HFFc6 (cell line): ENCODE results near the gene ADGRB3. TPM values are rescaled to one million over a fixed set of nuclear protein-coding genes. Genes with fewer than 3 reads are reported as not detected.

Experiments
- DNase-seq: peaks from one replicate; pipeline ENCODE4 v3.0.0-alpha.2; 2018
- H3K27ac Mint-ChIP-seq: 2 replicates; pipeline ENCODE4 v1.8.0; 2020; ENCODE audit warnings: mild to moderate bottlenecking, mixed read lengths
- H3K27me3 Mint-ChIP-seq: 2 replicates; pipeline ENCODE4 v1.8.0; 2021; ENCODE audit warnings: mild to moderate bottlenecking, moderate library complexity, mixed read lengths; ENCODE audit not compliant: insufficient read depth
- H3K36me3 Mint-ChIP-seq: 2 replicates; pipeline ENCODE4 v1.8.0; 2021; ENCODE audit warnings: low read depth, mixed read lengths
- H3K4me1 Mint-ChIP-seq: 2 replicates; pipeline ENCODE4 v1.8.0; 2020; ENCODE audit warnings: low read depth, mixed read lengths
- H3K4me3 Mint-ChIP-seq: 2 replicates; pipeline ENCODE4 v1.8.0; 2020; ENCODE audit warnings: mild to moderate bottlenecking, moderate library complexity, mixed read lengths
- H3K9me3 Mint-ChIP-seq: 2 replicates; pipeline ENCODE4 v1.8.0; 2020; ENCODE audit warnings: mild to moderate bottlenecking, mixed read lengths
- CTCF ChIP-seq: fragments of 200-600 bp; sonication (generic); IDR thresholded peaks from 2 replicates; pipeline ENCODE4 v1.5.0; 2021; ENCODE audit warnings: antibody characterized with exemption, mild to moderate bottlenecking
- total RNA-seq, 6 experiments: library from RNA; stranded (reverse); fragmentation: NEBNext Ultra II Directional; extraction: Animal tissue kit (Norgen Biotek cat#: 25700); gene quantifications; 2 replicates in 1 of 6; 3 replicates in 5 of 6; pipeline ENCODE4 v1.2.3, GENCODE V29; 2021

The ADGRB3 gene
- total RNA-seq, 6 experiments from 2014 or later, result 0.05 to 0.07 (median 0.05) TPM; not detected in 3

GRCh38 chr6:69026715-69027114 lies 391.6 kb downstream of the ADGRB3 start:
- Mint-ChIP-seq H3K9me3 (peaks cover 31% of the 10 kb centered on the region), H3K36me3 (no peaks in the 10 kb centered on the region), H3K27ac (no peak overlapping the region), H3K27me3 (no peaks in the 10 kb centered on the region; the same call in 1 of the 2 replicates), H3K4me1 (no peaks in the 10 kb centered on the region), H3K4me3 (no peak overlapping the region)
- no peak for DNase-seq
- no peak for TF ChIP-seq CTCF

DNA sequence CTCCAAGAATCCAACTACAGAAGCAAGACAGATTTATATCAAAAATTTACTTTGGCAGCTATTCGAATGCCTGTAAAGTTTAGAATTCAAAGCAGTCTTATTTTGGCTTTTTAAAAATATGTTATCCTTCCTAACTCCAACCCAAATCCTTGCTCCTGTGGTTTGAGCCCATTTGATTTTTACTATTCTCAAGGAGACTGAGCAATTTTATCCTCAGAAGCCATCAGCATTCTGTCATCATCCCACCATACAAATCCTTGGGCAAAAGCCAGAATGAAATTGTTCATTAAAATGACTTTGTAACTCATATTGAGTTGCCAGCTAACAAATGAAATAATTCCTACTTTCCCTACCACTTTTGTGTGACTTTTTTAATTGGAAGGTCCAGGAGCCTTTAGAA lies 392.8 kb downstream of the ADGRB3 start:
- Mint-ChIP-seq H3K4me1 (no peaks in the 10 kb centered on the region), H3K4me3 (no peak overlapping the region), H3K36me3 (no peaks in the 10 kb centered on the region), H3K27ac (no peak overlapping the region), H3K9me3 (peaks cover 38% of the 10 kb centered on the region), H3K27me3 (no peaks in the 10 kb centered on the region; the same call in 1 of the 2 replicates)
- TF ChIP-seq CTCF, result no peak
- DNase-seq, result no peak

- Mint-ChIP-seq H3K4me3 (no peak overlapping the region), H3K27ac (no peak overlapping the region), H3K27me3 (no peaks in the 10 kb centered on the region; the same call in 1 of the 2 replicates), H3K9me3 (peaks cover 40% of the 10 kb centered on the region), H3K4me1 (no peaks in the 10 kb centered on the region), H3K36me3 (no peaks in the 10 kb centered on the region)
- no peak for TF ChIP-seq CTCF
- DNase-seq, result no peak
Observed at GRCh38 chr6:69038841-69039240, 403.8 kb downstream of the ADGRB3 start.

DNA sequence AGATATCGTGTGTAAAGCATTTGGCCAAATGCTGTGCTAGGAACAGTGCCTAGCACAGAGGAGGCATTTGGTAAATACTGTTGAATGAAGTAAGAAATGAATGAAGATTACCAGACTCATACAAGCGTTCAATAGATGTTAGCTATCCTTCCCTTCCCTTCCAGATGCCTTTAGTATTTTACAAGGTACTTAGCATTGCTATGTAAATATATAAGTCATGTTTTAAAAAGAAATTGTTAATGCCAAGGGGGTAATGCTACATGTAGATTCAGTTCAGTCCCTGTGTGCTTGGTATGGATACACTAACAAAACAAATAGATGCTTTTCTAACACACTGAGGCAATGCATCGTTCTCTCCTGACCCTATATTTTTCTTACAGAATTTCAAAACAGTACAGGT lies 407.2 kb downstream of the ADGRB3 start:
- no peak for TF ChIP-seq CTCF
- no peaks in the 10 kb centered on the region for H3K36me3 Mint-ChIP-seq
- H3K27ac Mint-ChIP-seq, result no peak overlapping the region
- H3K27me3 Mint-ChIP-seq, result no peaks in the 10 kb centered on the region; the same call in 1 of the 2 replicates
- H3K4me1 Mint-ChIP-seq, result no peaks in the 10 kb centered on the region
- no peak overlapping the region for H3K4me3 Mint-ChIP-seq
- no peak for DNase-seq
- H3K9me3 Mint-ChIP-seq, result peaks cover 36% of the 10 kb centered on the region

DNA sequence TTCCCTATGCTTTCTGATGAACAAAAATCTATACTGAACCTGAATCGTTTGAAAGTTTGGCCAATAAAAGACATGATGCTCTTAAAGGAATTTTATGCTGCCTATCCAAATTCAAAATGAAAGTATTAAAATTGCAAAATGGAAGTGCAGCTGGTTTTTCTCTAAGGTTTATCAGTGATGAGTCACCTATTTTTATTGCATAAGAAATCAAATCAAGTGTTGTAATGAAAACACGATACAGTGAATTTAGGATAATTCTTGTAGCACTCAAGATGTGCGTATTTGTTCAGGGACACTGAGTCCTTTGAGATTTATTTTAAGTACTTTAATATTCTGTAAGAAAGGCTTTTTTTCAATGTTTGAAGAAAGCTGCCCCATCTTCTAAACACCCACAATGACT lies 409.5 kb downstream of the ADGRB3 start:
- Mint-ChIP-seq H3K4me1 (no peaks in the 10 kb centered on the region), H3K36me3 (no peaks in the 10 kb centered on the region), H3K27ac (no peak overlapping the region), H3K9me3 (peaks cover 33% of the 10 kb centered on the region; the same call in 1 of the 2 replicates), H3K4me3 (no peak overlapping the region), H3K27me3 (no peaks in the 10 kb centered on the region; the same call in 1 of the 2 replicates)
- DNase-seq, result no peak
- no peak for TF ChIP-seq CTCF

DNA sequence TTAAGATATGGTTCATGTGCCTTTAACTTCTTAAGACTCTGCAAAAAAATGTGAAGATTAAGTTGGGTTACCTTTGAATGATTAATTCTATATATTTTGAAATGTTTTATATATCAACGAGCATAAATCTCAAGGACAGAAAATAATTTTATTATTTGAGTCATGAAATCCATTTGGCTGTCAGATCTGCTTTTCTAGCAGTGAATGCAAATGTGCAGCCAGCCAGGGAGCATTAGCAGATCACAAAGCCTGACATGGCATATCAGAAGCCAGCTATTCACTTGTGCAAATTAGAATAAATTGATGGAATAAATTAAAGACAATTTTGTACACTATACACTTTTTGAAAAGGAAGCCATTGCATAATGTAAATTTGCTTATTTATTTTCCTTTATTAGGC lies 424.3 kb downstream of the ADGRB3 start:
- no peaks in the 10 kb centered on the region for H3K36me3 Mint-ChIP-seq
- peaks cover 38% of the 10 kb centered on the region for H3K9me3 Mint-ChIP-seq
- DNase-seq, result no peak
- no peak overlapping the region for H3K4me3 Mint-ChIP-seq
- no peak for TF ChIP-seq CTCF
- no peaks in the 10 kb centered on the region for H3K4me1 Mint-ChIP-seq
- H3K27me3 Mint-ChIP-seq, result no peaks in the 10 kb centered on the region
- no peak overlapping the region for H3K27ac Mint-ChIP-seq
